ENCODE data around the gene SEC24C. TPM values are rescaled to one million over a fixed set of nuclear protein-coding genes. Genes with fewer than 3 reads are reported as not detected.

Gene SEC24C
- 58.3 and 79.6 TPM in 2 replicates for total RNA-seq

GRCh38 chr10:73743905-73744663, at the start of gene SEC24C:
SEC24C (plus strand) TSS chr10:73744372; CDS start chr10:73746833, 2,461 bp downstream.

GRCh38 chr10:73697675-73698159, 46.5 kb upstream of the SEC24C start, which contains the start of gene AGAP5:
AGAP5 (minus strand) TSS chr10:73698109; CDS start chr10:73697755, 354 bp downstream.

GRCh38 chr10:73781879-73782748, 37.9 kb downstream of the SEC24C start, which contains the start of gene CHCHD1:
CHCHD1 (plus strand) TSS chr10:73782048; CDS start chr10:73782076, 28 bp downstream.

GRCh38 chr10:73785211-73785720, 41.1 kb downstream of the SEC24C start, which contains the start of gene ZSWIM8:
ZSWIM8 (plus strand) TSS chr10:73785606; CDS start chr10:73785879, 273 bp downstream.

Other genes starting within 250 kb of the SEC24C start
- 32.4 and 52.2 TPM in 2 replicates for gene PPP3CB, start 248.3 kb upstream of the SEC24C start, total RNA-seq
- gene USP54, start 153.0 kb upstream of the SEC24C start, total RNA-seq = 6.8 and 9.2 TPM in 2 replicates
- 0.33 TPM in 1 of 2 replicates, not detected in the other for gene MYOZ1, start 102.9 kb upstream of the SEC24C start, total RNA-seq
- not detected in 2 replicates for gene SYNPO2L, start 88.3 kb upstream of the SEC24C start, total RNA-seq
- gene AGAP5, start 46.3 kb upstream of the SEC24C start, total RNA-seq = 3.6 and 4.1 TPM in 2 replicates
- gene CHCHD1, start 37.7 kb downstream of the SEC24C start, total RNA-seq = 15.2 and 23.6 TPM in 2 replicates
- 57.2 and 80.4 TPM in 2 replicates for gene ZSWIM8, start 41.2 kb downstream of the SEC24C start, total RNA-seq
- gene NDST2, start 67.2 kb downstream of the SEC24C start, total RNA-seq = 9.0 and 16.4 TPM in 2 replicates
- 28.2 and 32.3 TPM in 2 replicates for gene CAMK2G, start 130.2 kb downstream of the SEC24C start, total RNA-seq
- 67.8 and 114 TPM in 2 replicates for gene PLAU, start 166.8 kb downstream of the SEC24C start, total RNA-seq

Data from smooth muscle cell of trachea (primary cell).